IgD-negative memory B cell (primary cell): ENCODE measurements around the gene CPNE5. TPM values are rescaled to one million over a fixed set of nuclear protein-coding genes. Genes with fewer than 3 reads are reported as not detected.
A peak's percentile ranks its signal among the peaks of the same experiment; 100 is the strongest.

Source experiments
- H3K27ac Mint-ChIP-seq, 3 donors: one replicate each; pipeline ENCODE4 v1.8.0; 2020 to 2022; ENCODE audit warnings: mild to moderate bottlenecking in 3 of 3, mixed read lengths in 3 of 3, moderate library complexity in 1 of 3
- H3K27me3 Mint-ChIP-seq: one replicate; pipeline ENCODE4 v1.8.0; 2021; ENCODE audit warnings: mixed read lengths
- H3K36me3 Mint-ChIP-seq: one replicate; pipeline ENCODE4 v1.8.0; 2020; ENCODE audit warnings: mild to moderate bottlenecking, mixed read lengths
- H3K4me1 Mint-ChIP-seq, 3 donors: one replicate each; pipeline ENCODE4 v1.8.0; 2020 to 2022; ENCODE audit warnings: mixed read lengths in 3 of 3, mild to moderate bottlenecking in 1 of 3
- H3K4me3 Mint-ChIP-seq, 4 donors: one replicate each; pipeline ENCODE4 v1.8.0; 2020 to 2022; ENCODE audit warnings: mild to moderate bottlenecking in 4 of 4, mixed read lengths in 4 of 4, moderate library complexity in 3 of 4
- H3K9me3 Mint-ChIP-seq, 3 donors: one replicate each; pipeline ENCODE4 v1.8.0; 2020 to 2021; ENCODE audit warnings: mixed read lengths in 3 of 3, mild to moderate bottlenecking in 1 of 3
- polyA plus RNA-seq: library from polyadenylated mRNA; unstranded; fragments of 300-500 nt; fragmentation: Illumina TruSeq; gene quantifications from one replicate; pipeline ENCODE4 v1.2.3, GENCODE V29; 2021

Gene CPNE5
- 280 TPM for polyA plus RNA-seq

DNA sequence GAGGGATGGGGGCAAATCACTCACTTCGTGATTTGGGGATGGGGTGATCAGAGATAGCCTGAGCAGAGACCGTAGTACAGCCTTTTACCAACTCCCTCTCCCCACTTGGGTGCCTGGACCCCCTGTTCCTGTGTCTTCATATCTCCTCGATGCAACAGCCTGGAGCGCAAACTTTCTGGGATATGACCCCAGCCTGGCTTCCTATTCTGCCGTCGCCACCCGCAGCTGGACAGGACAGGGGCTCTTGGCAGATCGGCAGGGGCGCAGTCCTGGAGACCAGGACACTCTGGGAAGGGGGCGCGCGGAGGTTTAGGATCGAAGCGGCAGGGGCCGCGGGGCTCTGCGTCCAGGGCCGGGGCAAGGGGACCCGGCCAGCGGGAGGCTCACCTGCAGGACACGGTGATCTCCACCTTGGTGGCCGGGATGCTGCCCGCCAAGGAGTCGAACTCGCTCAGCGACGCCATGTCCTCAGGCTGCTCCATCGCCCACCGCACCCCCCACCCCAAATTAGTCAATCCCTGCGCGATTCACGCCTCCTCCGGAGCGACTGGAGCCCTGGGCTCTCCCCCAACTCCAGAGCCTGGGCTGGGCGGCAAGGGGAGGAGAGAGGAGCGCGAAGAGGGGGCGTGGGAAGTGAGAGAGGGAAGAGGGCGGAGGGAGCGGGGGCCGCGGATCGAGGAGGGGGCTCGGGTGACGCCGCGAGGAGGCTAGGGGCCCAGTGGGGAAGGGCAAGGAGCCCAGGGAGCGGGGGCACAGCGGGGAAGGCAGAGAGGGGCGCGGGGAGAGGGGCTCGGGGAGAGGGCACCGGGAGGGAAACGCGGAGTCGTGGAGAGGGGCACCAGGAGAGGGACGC lies at the start of gene CPNE5:
Gene CPNE5, minus strand, starts transcription at position 549 of the 853 bp plus-strand sequence. Its CDS starts 67 bp downstream, at position 482.
- Mint-ChIP-seq H3K27me3 (peaks cover 32% of the 10 kb centered on the region), H3K9me3 (no peaks in the 10 kb centered on the region), H3K4me1 (peaks cover 0 to 6% (median 4%) of the 10 kb centered on the region in 3 donors), H3K27ac (no peak within 1 kb of the TSS), H3K4me3 (peak within 1 kb of the TSS in 3 of 4 donors; percentile 72 to 83 (median 81)), H3K36me3 (no peaks in the 10 kb centered on the region)

DNA sequence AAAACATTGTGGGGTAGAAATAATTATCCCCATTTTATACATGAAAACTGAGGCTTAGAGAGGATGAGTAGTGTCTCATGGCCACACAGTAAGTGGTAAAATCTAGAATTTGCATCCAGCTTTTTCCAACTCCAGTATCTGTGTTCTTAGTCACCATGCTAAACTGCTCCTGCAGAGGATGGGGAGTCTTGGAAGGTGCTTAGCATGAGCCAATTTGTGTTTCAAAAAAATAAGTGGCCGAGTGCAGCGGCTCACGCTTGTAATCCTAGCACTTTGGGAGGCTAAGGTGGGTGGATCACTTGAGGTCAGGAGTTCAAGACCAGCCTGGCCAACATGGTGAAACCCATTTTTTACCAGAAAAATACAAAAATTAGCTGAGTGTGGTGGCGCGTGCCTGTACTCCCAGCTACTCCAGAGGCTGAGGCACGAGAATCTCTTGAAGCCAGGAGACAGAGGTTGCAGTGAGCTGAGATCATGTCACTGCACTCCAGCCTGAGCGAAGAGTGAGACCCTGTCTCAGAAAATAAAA lies 48.9 kb upstream of the CPNE5 start:
- Mint-ChIP-seq H3K27ac (peak overlapping the region in 2 of 3 donors; percentile 6 to 8), H3K27me3 (no peaks in the 10 kb centered on the region), H3K4me3 (peak overlapping the region in 3 of 4 donors; percentile 2 to 47 (median 32)), H3K9me3 (no peaks in the 10 kb centered on the region), H3K36me3 (peaks cover 3% of the 10 kb centered on the region), H3K4me1 (peaks cover 16 to 28% (median 26%) of the 10 kb centered on the region in 3 donors)

- H3K27ac Mint-ChIP-seq, result peak overlapping the region in 2 of 3 donors; percentile 10 to 98
- peaks cover 3% of the 10 kb centered on the region for H3K36me3 Mint-ChIP-seq
- H3K9me3 Mint-ChIP-seq, result no peaks in the 10 kb centered on the region
- peaks cover 16 to 28% (median 26%) of the 10 kb centered on the region in 3 donors for H3K4me1 Mint-ChIP-seq
- peak overlapping the region; percentile 29 to 94 (median 84) for H3K4me3 Mint-ChIP-seq
- H3K27me3 Mint-ChIP-seq, result no peaks in the 10 kb centered on the region
These were observed 47.8 kb upstream of the CPNE5 start for GRCh38 chr6:36886950-36887618.

DNA sequence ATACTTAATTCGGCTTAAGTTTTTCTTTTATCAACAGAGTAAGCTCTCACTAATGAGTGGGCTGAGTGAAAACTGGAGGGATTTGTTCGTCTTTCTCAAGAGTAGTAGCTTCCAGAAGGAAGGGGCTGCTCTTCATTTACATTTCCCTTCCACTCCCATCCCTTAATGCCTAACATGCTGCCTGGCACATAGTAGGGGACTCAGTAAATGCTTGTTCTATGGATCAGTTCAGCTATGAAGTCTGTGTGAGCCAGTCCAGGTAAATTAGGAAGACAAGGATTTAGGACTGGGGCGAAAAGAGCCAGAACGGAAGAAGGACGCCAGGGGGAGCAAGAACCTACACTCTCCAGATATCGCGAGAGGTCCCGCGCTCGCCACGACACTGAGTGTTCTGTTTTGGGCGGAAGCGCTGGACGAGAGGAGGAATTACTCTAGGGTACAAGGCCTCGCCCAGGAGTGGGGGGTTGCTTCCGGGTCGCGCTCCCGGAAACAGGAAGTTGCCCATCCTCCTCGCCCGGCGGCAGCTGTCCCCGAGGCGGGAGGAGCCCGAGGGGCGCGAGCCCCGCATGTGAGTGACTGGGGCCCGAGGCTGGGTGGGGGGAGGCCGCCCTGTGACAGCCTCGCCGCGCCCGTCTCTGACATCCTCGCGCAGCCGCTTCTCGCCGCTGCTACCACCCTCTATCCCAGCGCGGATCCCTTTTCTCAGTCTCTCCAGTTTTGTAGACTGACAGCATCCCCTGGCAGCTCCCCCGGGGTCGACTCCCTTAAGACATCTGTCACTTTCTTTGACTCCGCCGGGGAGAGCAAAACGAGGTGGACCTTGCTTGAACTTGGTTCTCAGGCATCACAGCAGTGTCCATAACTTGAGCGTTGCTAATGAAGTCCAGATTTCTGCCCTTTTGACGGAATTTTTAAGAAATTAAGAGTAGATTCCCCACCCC lies 46.5 kb upstream of the CPNE5 start, which contains the start of gene C6orf89:
Gene C6orf89, plus strand, starts transcription at position 492 of the 941 bp plus-strand sequence. CDS start 13,493 bp downstream, outside the sequence.
- peaks cover 16 to 26% (median 26%) of the 10 kb centered on the region in 3 donors for H3K4me1 Mint-ChIP-seq
- H3K9me3 Mint-ChIP-seq, result no peaks in the 10 kb centered on the region
- H3K4me3 Mint-ChIP-seq, result peak within 1 kb of the TSS; percentile 84 to 96 (median 95)
- no peaks in the 10 kb centered on the region for H3K27me3 Mint-ChIP-seq
- peaks cover 3% of the 10 kb centered on the region for H3K36me3 Mint-ChIP-seq
- peak within 1 kb of the TSS; percentile 93 to 98 (median 94) for H3K27ac Mint-ChIP-seq

- H3K27ac Mint-ChIP-seq, result peak overlapping the region in 1 of 3 donors; percentile 94
- peaks cover 13 to 26% (median 26%) of the 10 kb centered on the region in 3 donors for H3K4me1 Mint-ChIP-seq
- H3K27me3 Mint-ChIP-seq, result no peaks in the 10 kb centered on the region
- H3K9me3 Mint-ChIP-seq, result no peaks in the 10 kb centered on the region
- H3K4me3 Mint-ChIP-seq, result peak overlapping the region in 1 of 4 donors; percentile 58
- peaks cover 3% of the 10 kb centered on the region for H3K36me3 Mint-ChIP-seq
These were observed 45.4 kb upstream of the CPNE5 start for GRCh38 chr6:36884610-36885009.

- no peaks in the 10 kb centered on the region for H3K36me3 Mint-ChIP-seq
- peak overlapping the region; percentile 70 to 99 (median 98) for H3K27ac Mint-ChIP-seq
- peak overlapping the region; percentile 94 to 100 (median 100) for H3K4me3 Mint-ChIP-seq
- peaks cover 6% of the 10 kb centered on the region for H3K27me3 Mint-ChIP-seq
- no peaks in the 10 kb centered on the region for H3K9me3 Mint-ChIP-seq
- H3K4me1 Mint-ChIP-seq, result peaks cover 13 to 21% (median 13%) of the 10 kb centered on the region in 3 donors
These were observed 36.0 kb upstream of the CPNE5 start for GRCh38 chr6:36875250-36875633.

GRCh38 chr6:36874443-36875249 lies 35.4 kb upstream of the CPNE5 start, which contains the start of gene PPIL1:
Gene PPIL1 (minus strand): TSS chr6:36874803. CDS start chr6:36874772, 31 bp downstream.
- H3K27me3 Mint-ChIP-seq, result peaks cover 6% of the 10 kb centered on the region
- H3K27ac Mint-ChIP-seq, result peak within 1 kb of the TSS; percentile 70 to 99 (median 98)

GRCh38 chr6:36873612-36874442 lies 34.6 kb upstream of the CPNE5 start:
- peaks cover 2% of the 10 kb centered on the region for H3K27me3 Mint-ChIP-seq

More at GRCh38 chr6:36874443-36875249, 35.4 kb upstream of the CPNE5 start, which contains the start of gene PPIL1:
- Mint-ChIP-seq H3K4me3 (peak within 1 kb of the TSS; percentile 94 to 100 (median 100)), H3K4me1 (peaks cover 13 to 22% (median 13%) of the 10 kb centered on the region in 3 donors), H3K9me3 (no peaks in the 10 kb centered on the region), H3K36me3 (no peaks in the 10 kb centered on the region)

GRCh38 chr6:36873115-36873514 lies 33.9 kb upstream of the CPNE5 start:
- Mint-ChIP-seq H3K9me3 (no peaks in the 10 kb centered on the region), H3K36me3 (peaks cover 2% of the 10 kb centered on the region), H3K4me1 (peaks cover 14 to 22% (median 15%) of the 10 kb centered on the region in 3 donors), H3K27me3 (no peaks in the 10 kb centered on the region), H3K4me3 (peak overlapping the region; percentile 94 to 100 (median 100)), H3K27ac (peak overlapping the region in 1 of 3 donors; percentile 32)

More at GRCh38 chr6:36873612-36874442, 34.6 kb upstream of the CPNE5 start:
- Mint-ChIP-seq H3K27ac (peak overlapping the region; percentile 70 to 99 (median 98)), H3K9me3 (no peaks in the 10 kb centered on the region), H3K4me1 (peaks cover 13 to 22% (median 13%) of the 10 kb centered on the region in 3 donors), H3K36me3 (peaks cover 2% of the 10 kb centered on the region), H3K4me3 (peak overlapping the region; percentile 94 to 100 (median 100))

- H3K27ac Mint-ChIP-seq, result no peak overlapping the region
- H3K4me1 Mint-ChIP-seq, result peaks cover 16 to 25% (median 18%) of the 10 kb centered on the region in 3 donors
- peaks cover 2% of the 10 kb centered on the region for H3K36me3 Mint-ChIP-seq
- H3K27me3 Mint-ChIP-seq, result no peaks in the 10 kb centered on the region
- H3K4me3 Mint-ChIP-seq, result peak overlapping the region in 1 of 4 donors; percentile 11
- no peaks in the 10 kb centered on the region for H3K9me3 Mint-ChIP-seq
These were observed 32.4 kb upstream of the CPNE5 start for GRCh38 chr6:36871686-36872085.

- Mint-ChIP-seq H3K4me1 (peaks cover 7 to 12% (median 10%) of the 10 kb centered on the region in 3 donors), H3K9me3 (no peaks in the 10 kb centered on the region), H3K36me3 (peaks cover 12% of the 10 kb centered on the region), H3K27ac (peak overlapping the region in 1 of 3 donors; percentile 73), H3K27me3 (no peaks in the 10 kb centered on the region), H3K4me3 (peak overlapping the region in 1 of 4 donors; percentile 22)
These were observed 28.4 kb upstream of the CPNE5 start for GRCh38 chr6:36867471-36868224.

- H3K36me3 Mint-ChIP-seq, result peaks cover 12% of the 10 kb centered on the region
- H3K4me1 Mint-ChIP-seq, result peaks cover 7 to 12% (median 10%) of the 10 kb centered on the region in 3 donors
- no peaks in the 10 kb centered on the region for H3K9me3 Mint-ChIP-seq
- no peaks in the 10 kb centered on the region for H3K27me3 Mint-ChIP-seq
- H3K27ac Mint-ChIP-seq, result no peak overlapping the region
- H3K4me3 Mint-ChIP-seq, result no peak overlapping the region
These were observed 26.6 kb upstream of the CPNE5 start for GRCh38 chr6:36865835-36866234.
